ENCODE results near the gene RANBP3. TPM values are rescaled to one million over a fixed set of nuclear protein-coding genes. Genes with fewer than 3 reads are reported as not detected.

RANBP3 gene
- total RNA-seq, 1 donor from 2014 or later, result 22.8 TPM

Other genes starting within 250 kb of the RANBP3 start
- gene PRR22, start 193.4 kb downstream of the RANBP3 start, total RNA-seq, result 3.0 TPM
- gene DUS3L, start 187.0 kb downstream of the RANBP3 start, total RNA-seq, result 18.8 TPM
- 16.7 TPM for gene NRTN, start 173.1 kb downstream of the RANBP3 start, total RNA-seq
- 3.0 TPM for gene FUT6, start 138.4 kb downstream of the RANBP3 start, total RNA-seq
- gene FUT3, start 126.7 kb downstream of the RANBP3 start, total RNA-seq, result 0.93 TPM
- 0.40 TPM for gene FUT5, start 107.6 kb downstream of the RANBP3 start, total RNA-seq
- 164 TPM for gene NDUFA11, start 74.3 kb downstream of the RANBP3 start, total RNA-seq
- 3.9 TPM for gene VMAC, start 73.3 kb downstream of the RANBP3 start, total RNA-seq
- 11.5 TPM for gene CAPS, start 63.9 kb downstream of the RANBP3 start, total RNA-seq
- gene RFX2, start 132.4 kb upstream of the RANBP3 start, total RNA-seq, result 2.3 TPM
- not detected for gene ACSBG2, start 157.5 kb upstream of the RANBP3 start, total RNA-seq